Fibroblast of gingiva (primary cell): ENCODE results near the gene KCNQ5.

Experiments
- DNase-seq: peaks from one replicate; pipeline ENCODE4 v3.0.0-alpha.2; 2011; ENCODE audit warnings: low read depth

Gene KCNQ5

DNA sequence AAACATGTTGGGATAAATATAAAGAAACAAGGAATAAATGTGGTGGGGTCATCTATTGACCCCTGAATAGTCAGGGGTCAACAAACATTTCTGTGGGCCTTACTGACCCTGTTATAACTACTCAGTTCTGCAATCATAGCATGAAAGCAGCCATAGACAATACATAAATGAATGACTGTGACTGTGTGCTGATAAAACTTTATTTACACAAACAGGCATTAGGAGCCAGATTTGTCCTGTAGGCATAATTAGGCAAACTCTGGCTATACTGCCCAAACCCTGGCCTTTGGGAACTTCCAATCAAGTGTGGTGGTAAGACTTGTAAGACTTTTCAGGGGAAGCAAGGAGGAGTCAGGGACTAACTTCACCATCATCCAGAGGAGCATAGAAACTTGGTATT lies 380.7 kb downstream of the KCNQ5 start:
- no peak for DNase-seq

DNA sequence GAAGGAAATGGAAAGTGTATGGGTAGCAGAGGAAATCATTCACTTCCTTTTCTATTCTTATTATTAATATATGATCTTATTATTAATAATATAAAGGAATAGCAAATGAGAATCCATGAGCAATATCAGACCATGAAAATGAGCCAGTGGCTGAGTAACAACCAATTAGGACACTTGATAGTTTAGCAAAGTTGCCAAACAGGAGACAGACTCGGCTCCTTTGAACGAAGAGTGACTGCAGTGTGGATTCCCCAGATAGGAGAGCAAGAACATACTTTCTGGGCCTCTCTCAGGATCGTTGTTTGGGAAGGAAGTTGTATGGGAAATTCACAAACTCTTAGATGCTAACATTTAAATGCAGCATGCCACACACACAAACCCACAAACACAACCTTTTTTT lies 381.4 kb downstream of the KCNQ5 start:
- no peak for DNase-seq

DNA sequence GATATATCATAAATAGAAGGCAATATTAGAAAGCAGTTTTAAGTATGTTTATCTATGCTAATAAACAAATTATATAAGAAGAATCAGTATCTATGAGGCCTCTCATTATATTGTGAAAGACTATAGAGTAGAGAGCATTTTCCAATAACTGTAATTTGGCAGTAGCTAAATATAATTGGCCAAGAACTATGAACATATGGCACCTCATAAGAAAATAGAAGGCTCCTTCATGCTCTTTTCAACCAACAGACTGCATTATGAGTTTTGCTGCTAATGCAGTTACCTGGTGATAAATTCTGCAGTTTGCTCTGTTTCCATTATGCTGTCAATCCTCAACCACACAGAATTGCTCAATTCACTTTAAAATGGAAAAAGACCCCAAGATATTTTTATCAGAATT lies 382.4 kb downstream of the KCNQ5 start:
- no peak for DNase-seq

DNA sequence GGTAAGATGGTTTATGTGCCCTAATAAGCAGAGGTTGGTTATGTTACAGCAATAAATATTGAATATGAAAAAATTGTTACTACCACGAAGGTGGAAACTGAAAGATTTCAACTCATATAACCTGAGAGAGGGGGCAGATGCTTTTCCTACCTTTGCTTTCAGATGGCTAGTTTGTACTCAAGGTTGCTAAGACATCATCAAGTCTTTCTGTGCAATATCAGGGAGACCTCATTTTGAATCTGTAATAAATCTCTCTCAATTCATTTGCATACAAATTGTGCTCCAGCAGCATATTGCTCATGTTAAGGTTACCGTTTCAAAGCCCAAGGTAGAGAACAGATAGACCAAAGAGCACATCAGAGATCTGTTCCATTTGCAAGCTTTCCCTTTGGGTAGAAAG lies 383.0 kb downstream of the KCNQ5 start:
- no peak for DNase-seq

DNA sequence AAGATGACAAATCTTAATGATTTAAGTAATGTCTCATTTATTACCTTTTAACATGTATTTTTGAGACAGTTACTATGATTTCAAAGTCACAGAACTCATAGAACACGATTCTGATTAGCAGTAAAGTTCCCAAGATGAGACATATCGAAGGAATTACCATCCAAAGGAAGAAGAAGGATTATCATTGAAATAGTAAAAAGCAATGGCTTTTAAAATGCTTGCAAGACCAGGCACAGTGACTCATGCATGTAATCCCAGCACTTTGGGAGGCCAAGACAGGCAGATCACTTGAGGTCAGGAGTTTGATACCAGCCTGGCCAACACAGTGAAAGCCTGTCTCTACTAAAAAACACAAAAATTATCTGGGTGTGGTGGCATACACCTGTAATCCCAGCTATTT lies 384.3 kb downstream of the KCNQ5 start:
- DNase-seq, result no peak

DNA sequence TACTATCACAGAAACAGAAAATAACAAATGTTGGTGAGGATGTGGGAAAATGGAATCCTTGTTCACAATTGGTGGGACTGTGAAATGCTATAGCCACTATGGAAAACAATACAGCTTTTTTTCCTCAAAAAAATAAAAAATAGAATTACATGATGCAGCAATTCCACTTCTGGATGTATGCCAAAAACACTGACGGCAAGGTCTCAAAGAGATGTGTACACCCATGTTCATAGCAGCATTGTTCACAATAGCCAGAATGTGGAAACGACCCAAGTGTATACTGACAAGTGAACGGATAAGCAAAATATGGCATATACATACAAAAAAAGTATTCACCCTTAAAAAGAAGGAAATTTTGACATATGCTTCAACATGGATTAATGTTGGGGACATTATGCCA lies 390.1 kb downstream of the KCNQ5 start:
- DNase-seq, result no peak

DNA sequence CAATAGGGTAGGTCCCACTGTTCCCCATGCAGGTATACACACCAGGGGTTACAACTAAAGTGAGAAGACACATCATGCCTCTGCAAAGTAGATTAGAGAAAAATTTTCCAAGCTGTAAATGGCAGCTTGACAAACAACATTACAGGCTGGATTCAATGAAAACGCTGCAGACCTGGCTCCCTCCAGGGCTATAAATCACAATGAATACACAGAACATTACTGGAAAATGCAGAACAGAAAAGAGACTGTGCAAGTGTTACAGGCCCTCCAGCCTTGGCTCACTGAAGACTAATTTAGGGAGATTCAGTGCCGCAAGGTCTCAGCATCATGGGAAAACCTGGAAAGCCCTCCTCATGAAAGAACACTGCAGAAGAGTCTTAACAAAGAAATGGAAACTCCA lies 395.6 kb downstream of the KCNQ5 start:
- DNase-seq, result no peak

DNA sequence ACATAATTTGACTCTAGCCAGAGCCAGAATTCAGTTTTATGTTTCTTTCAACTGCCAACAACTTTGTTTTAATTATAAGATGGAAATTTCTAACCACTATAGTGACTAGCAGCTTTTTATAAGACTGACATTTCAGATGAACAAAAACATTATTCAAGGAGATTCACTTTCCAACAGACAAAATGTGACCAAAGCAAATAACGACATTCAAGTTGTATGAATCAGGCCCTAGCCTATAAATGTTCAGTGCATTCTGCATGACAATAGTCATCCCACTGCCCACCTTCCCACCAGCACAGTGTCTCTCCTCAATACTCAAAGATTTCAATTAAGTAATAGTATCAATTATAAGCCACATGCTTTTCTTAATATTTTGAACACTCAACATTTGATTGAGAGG lies 402.7 kb downstream of the KCNQ5 start:
- DNase-seq, result no peak

DNA sequence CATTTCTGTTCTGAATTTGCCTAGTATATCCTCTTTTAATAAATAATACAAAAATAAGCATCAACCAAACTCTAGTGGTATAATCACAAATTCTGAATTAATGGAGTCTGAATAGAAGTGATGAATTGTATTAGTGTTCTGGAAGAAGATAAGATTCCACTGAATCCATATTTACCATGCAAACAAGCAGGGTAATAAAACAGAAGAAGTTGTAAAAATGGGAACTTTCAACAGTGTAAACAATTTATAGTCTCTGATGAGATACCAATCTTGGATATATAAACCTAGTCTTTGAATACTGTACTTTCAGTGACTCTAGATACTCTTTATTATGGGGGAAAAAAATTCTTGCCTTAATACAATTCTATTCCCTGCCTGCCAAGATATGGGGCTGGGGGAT lies 405.8 kb downstream of the KCNQ5 start:
- DNase-seq, result no peak

DNA sequence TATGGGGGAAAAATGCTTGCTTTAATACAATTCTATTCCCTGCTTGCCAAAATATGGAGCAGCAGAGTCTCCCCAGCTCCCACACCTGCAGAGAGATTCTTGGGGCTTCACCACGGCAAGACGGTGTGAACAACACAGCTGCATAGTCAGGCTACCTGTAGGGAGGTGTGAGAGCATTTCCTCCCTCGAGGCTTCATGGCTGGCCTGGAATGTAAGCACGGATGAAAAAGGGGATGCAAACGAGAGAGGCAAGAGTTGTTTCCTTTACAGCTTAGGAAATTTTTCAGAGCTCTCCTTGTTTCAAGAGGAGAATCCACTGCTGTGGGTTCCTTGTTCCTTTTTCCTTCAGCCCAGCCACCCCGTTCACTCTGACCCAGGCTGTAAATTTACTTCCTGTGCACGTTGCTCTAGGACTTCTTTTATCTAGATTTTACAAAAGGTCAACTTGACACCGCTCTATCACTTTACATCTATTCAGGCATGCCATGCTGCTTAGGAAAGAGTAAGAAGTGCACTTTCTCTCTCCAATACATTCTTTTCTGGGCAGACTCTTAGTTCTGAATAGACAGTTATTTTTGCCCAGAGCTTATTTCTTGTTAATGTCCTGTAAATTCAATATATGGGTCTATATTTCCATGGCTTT lies 406.4 kb downstream of the KCNQ5 start:
- DNase-seq, result no peak

DNA sequence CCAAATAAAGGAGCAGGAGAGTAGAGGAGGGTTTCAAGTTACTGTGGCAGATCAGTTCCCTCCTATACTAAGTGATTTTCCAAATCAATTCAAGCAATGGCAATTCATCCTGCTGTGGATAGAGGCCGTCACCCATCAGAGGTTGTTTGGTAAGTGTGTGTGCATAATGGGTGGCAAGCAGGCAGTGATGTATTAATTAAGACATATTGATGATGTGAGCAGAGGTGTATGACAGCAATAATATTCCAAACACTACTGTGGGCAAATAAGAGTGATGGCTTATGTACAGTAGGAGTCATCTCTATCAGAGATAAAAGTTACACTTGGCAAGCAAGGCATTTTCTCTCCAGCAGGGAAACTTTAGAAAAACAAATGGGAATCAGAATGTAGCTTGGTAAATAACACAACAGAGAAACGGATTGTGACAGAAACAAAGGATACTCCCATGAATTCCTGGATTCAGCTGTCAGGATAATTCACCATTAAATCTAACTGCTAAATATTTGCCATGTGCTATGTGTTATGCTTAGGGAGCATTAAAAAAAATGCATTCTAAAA lies 407.1 kb downstream of the KCNQ5 start:
- DNase-seq, result no peak

DNA sequence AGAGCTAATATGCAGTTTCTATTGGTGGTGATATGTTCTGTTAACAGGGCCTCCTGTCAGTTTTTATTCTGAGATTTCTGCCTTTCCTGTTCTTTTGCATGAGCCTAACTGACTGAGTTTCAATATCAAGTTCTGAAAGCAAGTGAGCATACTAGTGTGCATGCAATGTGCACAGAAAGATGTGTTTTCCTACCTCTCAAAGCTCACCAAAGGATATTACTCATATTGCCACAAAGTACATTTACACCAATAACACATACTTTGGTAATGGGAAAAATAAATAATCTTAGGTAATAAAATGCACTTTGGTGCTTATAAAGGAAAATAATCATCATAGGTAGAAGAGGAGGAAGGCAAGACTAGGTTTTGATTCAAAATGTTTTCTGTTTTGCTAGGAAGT lies 408.4 kb downstream of the KCNQ5 start:
- no peak for DNase-seq

DNA sequence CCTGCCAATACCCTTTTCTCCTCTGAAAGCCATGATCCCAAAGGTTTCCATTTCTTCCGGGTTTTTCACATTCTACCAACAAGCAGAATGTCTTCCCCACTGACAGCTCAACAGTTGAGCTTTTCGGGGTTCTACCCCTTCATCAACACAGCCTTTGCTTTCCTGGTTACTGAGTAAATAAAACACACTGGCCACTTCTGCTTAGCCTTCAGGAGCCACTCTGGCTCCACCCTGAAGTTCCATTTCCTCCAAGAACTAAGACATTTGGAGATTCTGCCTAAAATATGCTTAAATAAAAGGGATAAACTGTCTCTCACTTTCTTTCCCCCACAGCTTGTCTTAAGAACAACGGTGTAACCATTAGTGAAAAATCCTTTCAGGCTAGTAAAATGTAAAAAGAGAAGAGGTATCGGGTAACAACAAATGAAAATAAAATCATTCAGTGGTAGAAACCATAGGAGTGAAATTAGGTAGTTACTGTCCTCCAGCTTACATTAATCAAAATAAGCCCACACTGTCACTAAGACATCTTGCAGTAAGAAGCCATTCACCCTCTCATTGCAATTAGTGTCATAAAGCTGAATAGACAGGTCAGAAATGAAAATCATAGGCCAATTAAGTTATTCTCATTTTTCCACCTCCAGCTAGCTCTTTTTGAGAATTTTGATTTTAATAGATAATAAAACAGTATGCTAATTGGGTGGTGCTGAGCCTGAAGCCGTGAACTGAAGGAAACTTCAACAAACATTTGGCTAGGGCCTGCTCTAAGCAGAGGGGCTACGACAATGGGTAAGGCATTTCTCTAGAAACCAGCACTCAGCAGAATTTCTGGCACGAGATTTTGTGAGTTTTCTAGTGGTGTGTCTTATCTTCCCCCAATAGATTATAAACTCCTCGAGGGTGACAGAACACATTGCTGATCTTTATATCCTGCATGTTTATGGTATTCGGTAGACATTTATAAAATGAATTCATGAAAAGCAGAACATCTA lies 409.2 kb downstream of the KCNQ5 start:
- DNase-seq, result no peak

DNA sequence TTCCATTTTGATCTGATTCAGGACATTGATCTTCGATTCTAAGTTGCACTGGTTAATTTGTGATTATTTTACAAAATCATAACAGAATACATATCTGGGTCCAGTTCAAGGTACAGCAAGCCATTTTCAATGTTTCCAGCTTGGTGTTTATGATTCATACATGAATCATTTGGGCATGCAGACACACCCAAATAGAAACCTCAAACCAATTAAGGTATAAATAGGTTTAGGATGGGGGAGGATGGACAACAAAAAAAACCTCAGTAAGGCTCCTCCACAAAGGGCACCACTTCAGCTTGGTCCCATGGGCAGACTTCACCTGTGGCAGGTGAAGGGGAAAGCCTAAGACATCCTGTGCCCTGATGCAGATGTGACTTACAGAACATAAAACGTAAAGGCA lies 410.7 kb downstream of the KCNQ5 start:
- no peak for DNase-seq

DNA sequence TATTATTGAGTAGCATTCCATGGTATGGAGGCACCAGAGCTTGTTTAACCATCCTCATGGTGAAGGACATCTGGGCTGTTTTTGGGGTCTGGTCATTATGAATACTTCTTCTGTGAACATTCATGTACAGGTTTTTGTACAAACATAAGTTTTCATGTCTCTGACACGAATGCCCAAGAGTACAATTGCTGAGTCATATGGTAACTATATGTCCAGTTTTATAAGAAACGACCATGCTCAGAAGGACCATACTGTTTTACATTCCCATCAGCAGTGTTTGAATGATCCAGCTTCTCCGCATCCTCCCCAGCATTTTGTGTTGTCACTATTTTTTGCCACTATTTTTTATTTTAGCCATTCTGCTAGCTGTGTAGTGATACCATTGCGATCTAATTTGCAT lies 414.8 kb downstream of the KCNQ5 start:
- DNase-seq, result no peak

DNA sequence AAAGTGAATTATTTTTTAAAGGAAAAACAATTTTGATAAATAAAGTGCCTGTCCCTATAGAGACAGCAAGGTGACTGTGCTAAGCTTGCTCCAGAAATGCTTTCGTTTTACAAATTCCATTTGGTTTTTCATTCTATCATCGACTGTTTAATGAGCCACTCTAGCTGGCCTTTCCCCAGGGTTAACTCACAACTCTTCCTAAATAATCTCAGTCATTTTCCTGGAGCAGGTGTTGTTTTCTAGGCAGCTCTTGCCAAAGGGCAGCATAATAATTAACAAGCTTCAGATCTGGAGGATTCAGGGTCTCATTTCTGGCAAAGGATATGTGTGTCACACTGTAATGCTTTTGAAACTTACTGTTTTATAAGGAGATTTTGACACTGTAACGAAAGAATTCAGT lies 419.2 kb downstream of the KCNQ5 start:
- DNase-seq, result no peak

DNA sequence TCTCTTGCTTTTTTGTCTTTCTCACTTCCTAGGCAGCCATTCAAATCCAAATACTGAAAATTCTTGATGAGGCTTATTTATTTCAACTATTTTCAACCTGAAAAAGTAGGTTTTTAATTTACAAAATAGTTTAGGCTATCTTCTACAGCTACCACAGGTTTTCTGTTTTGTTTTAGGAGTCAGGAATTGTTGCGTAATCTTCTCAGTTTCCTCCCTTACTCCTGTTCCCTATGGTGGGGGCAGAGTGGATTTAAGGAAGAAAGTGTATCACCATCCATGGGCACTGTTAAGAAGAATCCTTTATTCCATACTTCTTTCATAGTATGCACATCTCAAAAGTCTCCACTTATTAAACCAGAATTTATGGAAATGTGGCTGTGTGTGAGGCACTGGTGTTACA lies 421.0 kb downstream of the KCNQ5 start:
- DNase-seq, result no peak

DNA sequence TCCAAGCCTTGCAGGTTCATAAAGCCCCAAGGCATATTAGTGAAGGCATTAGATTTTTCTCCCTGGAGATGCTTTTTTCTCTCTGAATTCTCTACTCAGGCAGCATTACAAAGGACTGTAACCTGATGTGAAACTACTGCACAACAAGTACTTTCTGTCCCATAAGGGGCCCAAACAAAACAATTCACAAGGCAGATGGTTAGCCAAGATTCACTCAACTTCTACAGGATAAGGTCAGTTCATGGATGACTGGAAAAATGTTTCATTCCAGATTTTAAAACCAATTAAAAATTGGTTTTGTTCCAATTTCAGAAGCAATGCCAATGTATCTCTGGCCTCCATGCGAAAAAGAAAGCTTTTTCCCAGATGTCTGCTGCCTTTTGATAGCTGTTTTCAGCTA lies 421.6 kb downstream of the KCNQ5 start:
- DNase-seq, result peak; percentile 65

DNA sequence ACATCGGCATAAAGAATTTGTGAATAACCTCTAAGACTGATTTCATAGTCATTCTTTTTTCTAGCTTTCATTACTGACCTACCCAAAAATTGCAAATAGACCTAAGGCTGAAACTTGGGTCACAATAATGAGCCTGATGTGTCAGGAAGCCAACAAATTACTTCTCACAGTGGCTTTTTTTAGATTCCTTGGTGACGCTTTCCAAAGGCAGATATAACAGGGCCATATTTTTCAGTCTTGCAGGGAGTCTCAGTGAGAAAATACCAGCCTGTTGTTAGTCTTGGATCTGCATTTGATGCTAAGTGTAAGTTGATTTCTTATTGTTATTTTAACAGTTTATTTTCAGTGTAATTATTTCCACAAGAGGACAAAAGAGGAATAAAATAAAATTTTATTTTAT lies 423.7 kb downstream of the KCNQ5 start:
- no peak for DNase-seq

DNA sequence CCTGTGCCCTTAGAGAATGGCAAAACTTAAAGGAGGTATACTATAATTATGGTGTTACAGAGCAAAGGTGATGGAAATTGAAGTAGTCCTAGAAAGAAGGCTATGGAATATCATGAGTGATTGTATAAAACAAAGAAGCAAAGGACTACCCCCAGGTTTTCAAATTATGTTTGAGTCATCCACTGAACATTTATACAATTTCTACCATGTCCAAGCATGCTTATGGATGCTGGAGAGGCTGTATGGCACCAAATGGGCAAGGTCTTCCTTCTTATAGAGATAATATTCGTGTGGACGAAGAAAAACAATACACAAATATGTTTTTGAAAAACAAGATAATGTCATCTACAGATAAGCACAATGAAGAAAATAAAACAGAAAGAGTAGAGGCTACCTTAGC lies 425.9 kb downstream of the KCNQ5 start:
- no peak for DNase-seq

DNA sequence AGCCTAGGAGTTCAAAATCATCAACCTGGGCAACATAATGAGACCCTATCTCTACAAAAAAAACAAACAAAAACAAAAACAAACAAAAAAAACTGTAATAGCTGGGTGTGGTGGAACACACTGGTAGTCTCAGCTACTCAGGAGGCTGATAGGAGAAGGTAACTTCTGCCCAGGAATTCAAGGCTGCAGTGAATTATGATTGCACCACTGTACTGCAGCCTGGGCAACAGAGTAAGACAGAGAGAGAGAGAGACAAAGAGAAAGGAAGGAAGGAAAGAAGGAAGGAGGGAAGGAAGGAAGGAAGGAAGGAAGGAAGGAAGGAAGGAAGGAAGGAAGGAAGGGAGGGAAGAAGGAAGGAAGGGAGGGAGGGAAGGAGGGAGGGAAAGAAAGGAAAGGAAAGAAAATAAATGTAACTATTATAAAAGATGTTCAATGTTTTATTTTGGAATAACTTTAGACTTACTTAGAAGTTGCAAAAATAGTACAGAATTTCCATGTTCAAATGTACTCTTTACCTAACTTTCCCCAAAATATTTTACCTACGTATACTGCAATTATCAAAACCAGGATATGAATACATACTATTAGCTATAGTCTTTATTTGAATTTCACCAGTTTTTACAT lies 428.2 kb downstream of the KCNQ5 start:
- no peak for DNase-seq

DNA sequence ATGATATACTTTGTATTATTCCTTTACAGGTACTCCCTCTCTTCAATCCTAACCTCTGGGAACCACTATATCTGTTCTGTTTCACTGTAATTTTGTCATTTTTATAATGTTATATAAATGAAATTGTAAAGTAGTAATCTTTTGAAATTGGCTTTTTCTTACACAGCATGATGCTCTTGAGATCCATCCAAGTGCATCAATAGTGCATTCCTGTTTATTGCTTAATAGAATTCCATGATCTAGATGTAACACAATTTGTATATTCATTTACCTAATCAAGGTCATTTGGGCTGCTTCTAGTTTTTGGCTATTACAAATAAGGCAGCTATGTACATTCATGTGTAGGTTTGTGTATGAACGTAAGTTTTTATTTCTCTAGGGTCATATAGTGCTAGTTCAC lies 428.8 kb downstream of the KCNQ5 start:
- DNase-seq, result peak; percentile 43

DNA sequence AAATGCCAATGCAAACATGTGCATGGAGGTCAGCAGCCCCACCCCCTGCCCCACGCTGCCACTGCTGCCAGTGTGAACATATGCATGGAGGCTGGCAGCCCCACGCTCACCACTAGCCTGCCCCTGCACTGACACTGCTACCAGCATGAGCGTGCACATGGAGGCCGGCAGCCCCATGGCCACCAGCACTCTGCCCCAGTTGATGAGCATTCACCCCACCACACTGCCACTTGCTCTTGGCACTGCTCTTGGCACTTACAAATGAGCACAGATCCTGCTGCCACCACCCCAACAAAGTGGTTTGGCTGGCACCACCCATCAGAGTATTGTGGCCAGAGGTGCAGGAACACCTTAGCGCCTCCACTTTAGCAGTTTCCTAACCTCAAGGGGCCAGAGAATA lies 429.3 kb downstream of the KCNQ5 start:
- no peak for DNase-seq
